HTR-8/SVneo (cell line): ENCODE results near the gene TCEAL4.

Experiments
- DNase-seq: peaks from one replicate; pipeline ENCODE4 v3.0.0; 2011; ENCODE audit warnings: low spot score, mixed read lengths; ENCODE audit not compliant: insufficient read length
- FAIRE-seq: peaks from 2 replicates; lab custom pipeline; 2011; peaks lifted over from hg19 to GRCh38; lab: Jason Lieb, UNC

Gene TCEAL4

DNA sequence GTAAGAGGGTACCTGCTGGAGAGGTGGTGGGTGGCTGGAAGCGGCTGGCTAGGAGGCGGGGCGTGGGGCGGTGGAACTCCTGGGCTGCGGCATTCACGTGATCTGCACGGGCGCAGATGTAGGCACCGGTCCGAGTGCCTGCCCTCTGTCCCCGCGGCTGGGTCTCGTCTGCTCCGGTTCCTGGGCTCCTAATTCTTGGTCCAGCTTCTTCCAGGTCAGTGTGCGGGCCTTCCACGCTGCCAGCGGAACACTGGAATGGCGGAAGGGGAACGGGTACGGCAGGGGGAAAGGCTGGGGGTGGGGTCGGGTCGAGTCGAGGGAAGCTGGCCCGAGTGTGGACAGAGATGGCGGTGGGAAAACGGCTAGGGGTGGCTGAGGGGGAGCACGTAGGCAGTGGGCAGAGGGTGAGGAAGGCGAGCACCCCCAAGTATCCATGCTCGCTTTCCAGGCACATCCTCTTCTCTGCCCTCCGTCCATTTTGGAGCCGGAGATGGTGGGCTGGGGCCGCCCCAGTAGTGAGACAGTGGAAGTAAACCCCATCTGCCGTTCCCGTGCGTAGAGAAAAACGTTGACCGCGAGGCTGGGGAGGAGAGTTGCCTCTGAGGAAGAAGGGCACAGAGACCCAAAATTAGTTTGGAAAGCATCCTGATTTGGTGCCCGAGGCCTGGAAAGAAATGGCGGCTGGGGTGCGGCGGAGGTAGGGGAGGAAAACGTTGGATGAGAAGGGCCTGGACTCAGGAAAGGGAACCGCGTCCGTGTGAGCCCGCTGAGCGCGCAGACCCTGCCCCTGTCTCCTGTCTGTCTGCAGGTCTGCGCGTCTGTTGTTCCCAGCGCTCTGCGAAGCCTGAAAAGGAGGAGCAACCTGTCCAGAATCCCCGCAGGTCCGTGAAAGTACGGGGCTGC, at the start of gene TCEAL4:
TCEAL4 (plus strand) TSS at position 105 of the 903 bp plus-strand sequence. CDS start 1,161 bp downstream, outside the sequence.
- FAIRE-seq, result no peak
- DNase-seq, result no peak

DNA sequence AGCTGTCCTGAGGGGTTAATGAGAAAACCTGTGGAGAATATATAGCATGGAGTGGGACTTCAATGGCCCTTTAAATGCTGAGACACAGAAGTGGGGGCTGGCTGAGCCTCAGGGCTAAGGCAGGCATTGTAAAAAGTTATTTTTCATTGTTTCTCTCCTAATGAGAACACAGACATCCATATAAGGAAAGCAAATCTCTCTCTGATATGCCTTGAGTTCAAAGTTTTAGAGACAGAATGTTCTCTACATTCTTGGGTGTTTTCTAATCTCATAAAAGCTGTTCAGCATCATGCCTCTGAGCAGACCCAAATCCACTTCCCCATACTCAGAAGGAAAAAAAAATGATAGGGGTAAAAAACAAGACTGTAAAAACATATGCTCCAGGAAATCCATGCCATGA, 49.2 kb upstream of the TCEAL4 start:
- no peak for DNase-seq
- no peak for FAIRE-seq

DNA sequence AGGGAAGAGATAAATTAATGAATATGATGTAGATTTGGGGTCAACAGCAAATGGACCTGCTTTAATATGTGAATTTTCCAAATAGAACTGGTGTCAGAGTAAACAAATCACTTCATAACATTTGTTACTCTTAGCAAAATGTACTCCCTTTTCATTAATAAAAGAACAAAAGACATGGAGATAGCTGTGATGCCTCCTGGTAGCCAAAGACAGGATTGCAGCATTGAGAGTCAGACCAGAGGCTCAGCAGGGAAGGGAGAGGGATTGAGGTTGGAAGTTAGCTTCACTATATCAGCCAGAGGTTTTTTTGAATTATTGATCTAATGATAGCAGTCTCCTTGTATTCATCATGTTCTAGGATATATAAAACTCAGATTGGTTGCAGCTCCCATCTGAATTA, 48.6 kb upstream of the TCEAL4 start:
- FAIRE-seq, result no peak

DNA sequence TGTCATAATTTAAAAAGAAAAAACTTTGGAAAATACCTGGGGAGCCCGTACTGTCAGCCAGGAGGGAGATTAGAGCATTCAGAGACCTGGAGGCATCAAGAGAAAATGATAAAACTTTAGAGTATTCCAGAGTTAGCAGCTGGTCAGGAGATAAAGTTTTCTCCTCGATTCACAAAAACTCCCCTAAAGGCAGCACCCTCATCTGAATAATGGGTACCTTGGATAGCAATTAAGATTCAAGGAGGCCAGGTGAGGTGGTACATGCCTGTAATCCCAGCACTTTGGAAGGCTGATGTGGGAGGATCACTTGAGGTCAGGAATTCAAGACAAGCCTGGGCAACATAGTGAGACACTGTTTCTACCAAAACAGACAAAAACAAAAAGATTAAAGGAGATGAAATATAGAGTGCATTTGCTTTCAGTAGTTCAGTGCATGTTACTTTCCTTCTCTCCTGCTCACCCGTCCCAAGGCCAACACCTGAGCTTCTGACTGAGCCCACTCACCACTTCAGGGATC, 47.4 kb upstream of the TCEAL4 start:
- DNase-seq, result no peak
- FAIRE-seq, result no peak

More for the DNA sequence above, 48.6 kb upstream of the TCEAL4 start:
- no peak for DNase-seq

DNA sequence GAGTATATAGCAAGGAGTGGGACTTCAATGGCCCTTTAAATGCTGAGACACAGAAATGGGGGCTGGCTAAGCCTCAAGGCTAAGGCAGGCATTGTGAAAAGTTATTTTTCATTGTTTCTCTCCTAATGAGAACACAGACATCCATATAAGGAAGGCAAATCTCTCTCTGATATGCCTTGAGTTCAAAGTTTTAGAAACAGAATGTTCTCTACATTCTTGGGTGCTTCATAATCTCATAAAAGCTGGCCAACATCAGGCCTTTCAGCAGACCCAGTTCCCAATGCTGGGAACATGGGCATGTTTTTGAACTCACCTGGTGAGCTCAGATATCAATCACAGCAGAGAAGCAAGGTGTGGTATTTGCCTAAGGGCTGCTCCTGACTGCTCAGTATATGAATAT, 46.6 kb upstream of the TCEAL4 start:
- DNase-seq, result no peak

DNA sequence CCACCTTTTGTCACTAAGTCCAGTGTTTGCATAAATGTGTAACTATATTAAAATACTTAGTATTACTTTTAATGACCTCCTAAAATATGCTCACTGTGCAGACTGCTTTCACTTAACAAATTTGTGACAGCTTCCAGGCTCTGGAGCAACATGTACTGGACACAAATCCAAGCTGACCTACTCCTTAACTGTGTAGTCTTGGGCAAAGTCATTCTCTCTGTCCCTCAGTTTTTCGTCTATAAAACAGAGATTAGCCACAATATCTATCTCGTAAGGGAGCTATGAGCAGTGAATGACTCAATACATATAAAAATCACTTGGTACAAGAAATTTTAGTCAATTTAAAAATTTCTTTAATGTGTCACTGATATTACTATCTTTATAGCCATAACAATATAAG, 45.6 kb upstream of the TCEAL4 start:
- FAIRE-seq, result no peak
- no peak for DNase-seq

More for the DNA sequence above, 46.6 kb upstream of the TCEAL4 start:
- FAIRE-seq, result no peak

DNA sequence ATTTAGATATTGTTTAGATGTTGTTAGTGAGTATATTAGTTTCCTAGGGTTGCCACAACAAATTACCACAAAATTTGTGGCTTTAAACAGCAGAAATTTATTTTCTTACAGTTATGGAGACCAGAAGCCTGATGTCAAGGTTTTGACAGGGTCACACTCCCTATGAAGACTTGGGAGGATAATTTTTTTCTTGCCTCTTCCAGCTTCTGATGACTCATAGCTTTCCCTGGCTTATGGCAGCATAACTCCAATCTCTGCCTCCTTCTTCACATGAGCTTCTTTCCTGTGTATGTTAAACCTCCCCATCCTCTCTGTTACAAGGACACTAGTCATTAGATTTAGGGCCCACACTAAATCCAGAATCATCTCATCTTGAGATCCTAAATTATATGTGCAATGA, 45.2 kb upstream of the TCEAL4 start:
- FAIRE-seq (no peak), DNase-seq (no peak)

DNA sequence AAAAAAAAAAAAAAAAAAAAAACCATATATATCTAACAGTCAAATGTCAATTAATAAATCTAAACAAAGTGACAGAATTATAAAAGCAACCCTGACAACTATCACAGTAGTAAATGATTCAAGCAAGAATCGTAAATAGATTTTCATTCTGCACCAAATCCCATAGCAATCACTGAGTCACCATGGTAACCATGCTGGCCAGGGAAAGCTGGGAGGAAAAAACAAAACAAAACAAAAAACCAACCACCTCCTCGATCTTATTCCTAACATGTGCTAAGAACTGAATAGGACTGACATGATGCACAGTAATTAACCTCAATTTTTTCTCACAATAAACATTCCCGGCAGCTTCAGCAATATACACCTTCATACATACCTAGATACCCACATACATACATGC, 35.4 kb upstream of the TCEAL4 start:
- FAIRE-seq (no peak), DNase-seq (no peak)

DNA sequence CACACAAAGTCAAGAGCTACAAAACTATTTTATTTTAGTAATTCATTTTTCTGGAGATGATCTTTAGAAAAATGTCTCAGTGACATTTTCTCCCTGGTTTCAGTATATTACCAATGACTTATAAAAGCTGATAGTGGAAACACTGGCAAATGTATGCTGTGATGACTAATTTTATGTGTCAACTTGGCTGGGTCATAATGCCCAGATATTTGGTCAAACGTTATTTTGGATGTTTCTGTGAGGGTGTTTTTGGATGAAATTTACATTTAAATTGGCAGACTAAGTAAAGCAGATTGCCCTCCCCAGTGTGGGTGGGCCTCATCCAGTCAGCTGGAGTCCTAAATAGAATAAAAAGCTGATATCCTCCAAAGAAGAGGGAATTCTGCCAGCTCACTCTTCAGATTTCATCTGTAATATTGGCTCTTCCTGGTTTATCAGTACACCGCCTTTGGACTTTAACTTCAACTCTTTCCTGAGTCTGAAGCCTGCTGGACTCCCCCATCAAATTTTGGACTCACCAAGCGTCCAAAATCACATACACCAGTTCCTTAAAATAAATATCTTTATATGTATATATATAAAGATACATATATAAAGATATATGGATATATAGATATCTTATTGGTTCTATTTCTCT, 34.8 kb upstream of the TCEAL4 start:
- FAIRE-seq (no peak), DNase-seq (no peak)

DNA sequence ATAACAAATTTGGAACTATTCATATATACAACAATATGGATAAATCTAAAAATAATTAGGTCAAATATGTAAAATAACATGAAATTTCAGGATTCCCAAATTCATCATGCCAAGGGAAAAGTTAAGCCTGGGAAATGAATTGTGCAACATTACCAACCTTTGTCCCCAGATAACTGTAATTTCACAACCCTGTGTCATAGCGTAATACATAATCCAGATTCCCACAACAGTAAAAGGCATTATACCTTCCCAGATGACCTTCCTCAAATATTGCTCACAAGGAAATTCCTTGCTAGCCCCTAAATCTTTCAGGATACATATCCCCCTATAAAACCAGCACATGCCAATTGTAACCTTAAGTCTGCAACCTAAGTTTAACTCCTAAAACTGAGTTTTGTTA, 33.1 kb upstream of the TCEAL4 start:
- DNase-seq (no peak), FAIRE-seq (no peak)

DNA sequence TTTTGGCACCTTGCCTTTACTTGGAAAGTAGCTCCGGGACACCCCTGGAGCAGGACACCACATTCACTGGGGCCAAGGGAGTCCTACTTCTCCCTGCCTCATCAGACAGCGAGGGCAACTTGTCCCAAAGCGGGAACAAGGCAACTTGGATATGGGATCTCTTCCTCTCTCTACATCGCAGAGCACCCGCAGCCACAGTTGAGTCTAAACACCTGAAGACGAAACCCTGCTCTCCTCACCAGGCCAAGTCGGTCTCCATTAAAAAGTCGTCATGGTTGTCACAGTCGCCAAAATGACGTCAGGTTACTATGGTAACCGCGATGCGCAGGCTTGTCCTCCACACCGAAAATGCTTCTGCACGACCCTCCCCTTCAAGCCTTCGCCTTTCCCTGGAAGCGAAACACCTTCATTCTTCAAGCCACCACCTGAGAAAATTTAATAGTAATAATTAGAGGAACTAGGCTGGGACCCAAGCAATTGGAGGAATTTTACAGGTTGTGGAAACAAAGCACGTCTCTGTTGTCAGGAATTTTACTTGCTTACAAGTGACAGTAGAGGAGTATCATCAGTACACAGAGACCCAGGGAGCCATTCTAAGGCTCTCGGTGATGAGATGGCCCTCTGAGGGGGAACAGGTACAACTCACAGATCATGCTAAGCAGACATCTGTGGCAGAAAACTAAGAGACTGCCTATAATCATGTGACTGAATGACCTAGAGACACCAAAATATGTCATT, 30.5 kb upstream of the TCEAL4 start:
- FAIRE-seq (no peak), DNase-seq (peak; percentile 26)

DNA sequence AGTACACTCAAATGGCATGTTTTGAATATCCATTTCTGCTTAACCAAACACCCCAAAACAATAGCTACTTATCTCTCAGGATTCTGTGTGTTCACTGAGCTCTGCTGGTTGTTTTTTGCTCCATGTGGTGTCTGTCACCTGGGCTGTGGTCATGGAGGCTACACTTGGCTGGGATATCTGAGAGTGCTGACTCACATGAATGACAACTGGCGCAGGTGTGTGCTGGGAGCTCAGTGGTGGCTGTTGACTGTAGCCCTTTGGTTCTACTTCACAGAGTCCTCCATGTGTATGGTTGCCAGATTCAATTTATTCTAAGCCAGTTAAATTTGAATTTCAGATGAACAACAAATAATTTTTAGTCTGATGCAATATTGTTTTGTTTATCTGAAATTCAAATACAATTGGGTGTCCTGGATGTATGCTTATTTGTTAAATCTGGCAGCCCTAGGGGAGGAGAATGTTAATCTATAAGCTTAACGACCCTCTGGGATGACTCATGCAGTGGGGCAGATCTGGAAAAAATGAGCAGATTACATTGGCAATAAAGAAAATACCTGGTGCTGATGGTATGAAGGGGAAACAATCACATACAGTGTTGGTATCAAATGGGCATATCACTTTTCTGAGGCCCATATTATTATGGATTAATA, 28.2 kb upstream of the TCEAL4 start:
- DNase-seq, result no peak
- no peak for FAIRE-seq

DNA sequence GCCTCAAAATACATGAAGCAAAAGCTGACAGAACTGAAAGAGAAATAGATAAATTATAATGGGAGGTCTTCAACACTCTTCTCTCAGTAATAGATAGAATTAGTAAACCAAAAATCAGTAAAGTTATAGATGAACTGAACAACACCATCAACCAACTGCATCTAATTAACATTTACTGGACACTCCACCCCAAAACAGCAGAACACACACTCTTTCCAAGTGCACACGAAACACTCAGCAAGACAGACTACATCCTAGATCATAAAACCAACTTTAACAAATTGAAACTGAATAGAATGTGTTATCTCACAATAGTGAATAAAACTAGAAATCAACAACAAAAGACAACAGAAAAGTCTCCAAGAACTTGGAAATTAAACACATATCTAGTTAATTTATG, 25.1 kb upstream of the TCEAL4 start:
- FAIRE-seq (no peak), DNase-seq (no peak)

DNA sequence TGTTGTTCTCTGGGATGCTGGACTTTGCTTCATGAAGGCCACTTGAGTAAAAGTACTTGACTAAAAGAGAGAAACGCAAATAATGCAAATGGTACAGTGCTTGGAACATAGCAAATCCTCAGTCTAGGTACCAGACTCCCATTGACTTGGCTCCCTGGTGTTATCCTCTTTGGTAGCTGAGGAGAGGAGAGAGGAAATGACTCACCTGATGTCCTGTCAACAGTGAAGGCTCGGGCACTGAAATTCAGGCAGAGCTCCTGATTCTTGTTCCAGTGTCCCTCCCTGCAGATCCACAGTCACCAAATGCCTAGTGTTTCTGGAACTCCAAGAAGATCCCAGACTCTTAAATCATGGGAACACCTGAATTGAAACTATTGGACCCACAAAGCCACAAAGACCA, 22.5 kb upstream of the TCEAL4 start:
- FAIRE-seq (no peak), DNase-seq (no peak)

DNA sequence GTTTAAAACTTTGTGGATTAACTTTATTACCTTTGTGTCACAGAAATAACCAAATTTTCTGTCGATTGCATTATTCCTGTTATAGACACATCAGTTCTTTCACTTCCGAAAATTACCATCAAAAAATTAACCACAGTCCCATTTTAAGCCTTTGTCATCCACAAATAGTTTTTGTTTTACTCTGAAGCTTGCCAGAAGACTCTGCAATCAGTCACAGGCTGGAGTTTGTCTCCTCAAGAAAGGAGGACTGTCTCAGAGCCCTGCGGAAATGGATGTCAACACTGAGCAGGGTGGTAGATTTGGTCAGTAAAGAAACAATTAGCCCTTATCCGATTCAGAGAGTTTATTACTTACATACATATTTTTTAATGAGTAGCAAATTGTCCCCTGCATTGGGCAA, 20.1 kb upstream of the TCEAL4 start:
- FAIRE-seq, result no peak
- DNase-seq, result no peak

DNA sequence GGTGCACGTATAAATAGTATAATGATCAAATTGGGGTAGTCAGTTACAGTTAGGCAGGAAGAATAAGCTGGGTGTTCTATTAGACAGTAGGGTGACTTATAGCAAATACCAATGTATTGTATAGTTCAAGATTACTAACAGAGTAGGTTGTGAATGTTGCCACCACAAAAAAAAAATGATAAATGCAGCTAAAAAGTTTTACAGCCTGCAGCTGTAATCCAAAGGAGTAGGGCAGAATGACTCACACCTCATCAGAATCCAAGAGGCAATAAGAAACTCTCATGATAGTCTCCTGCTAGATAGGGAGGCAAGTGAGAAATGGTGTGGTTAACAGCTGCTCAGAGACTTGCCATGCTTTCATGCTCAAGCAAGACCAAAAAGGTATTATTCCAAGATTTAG, 19.6 kb upstream of the TCEAL4 start:
- DNase-seq, result no peak
- no peak for FAIRE-seq

DNA sequence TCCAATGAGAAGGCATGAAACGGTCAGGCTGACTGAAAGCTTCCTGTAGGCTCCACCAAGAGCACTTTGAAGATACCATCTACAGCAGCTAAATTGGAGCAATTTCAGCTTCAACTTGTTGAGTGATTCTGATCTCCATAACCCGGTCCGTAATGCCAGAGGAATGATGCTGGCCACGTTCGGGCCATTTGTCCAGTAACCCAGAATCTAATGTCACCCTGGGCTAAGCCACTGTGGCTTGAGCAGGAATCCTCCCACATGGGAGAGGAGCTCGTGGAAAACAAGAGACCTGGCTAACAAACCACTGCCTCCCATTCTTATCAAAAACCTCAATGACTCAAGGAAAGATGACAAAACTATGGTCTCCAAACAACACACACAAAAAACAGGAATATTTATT, 14.2 kb upstream of the TCEAL4 start:
- DNase-seq, result no peak
- FAIRE-seq, result no peak

DNA sequence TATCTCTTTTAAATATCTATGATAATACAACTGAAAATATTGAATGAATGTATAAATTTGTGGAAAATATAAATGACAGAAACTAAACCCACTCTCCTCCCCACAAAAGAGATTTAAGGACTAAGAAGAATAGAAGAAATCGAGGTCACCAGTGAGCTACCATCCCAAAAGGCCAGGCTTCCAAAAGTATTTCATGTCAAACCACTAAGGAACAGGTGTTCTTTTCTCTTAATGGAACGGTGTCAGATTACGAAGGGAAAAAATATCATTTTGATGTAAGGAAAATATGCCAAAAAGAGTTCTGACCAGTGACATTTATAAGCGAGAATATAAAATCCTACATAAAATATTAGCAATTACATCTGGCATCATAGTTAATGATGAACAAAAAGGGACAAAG, 13.6 kb upstream of the TCEAL4 start:
- DNase-seq, result no peak
- FAIRE-seq, result no peak

DNA sequence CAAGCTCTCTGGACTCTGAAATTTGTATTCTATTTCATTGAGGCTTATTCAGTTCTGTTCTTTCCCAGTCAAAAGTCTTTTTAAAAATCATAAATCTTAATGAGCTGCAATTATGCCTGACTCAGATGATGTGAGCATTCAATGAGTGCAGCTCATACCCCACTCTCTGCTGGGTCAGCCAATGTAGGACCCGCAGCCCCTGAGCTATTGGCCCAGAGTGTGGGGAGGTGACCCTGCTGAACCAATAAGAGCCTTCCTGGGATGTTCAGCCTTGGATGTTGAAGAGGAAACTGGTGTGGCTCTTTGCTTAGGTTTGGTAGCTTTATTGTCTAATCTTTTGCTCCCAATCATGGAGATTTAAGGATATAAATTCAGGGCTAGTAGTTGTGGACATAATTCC, 12.1 kb upstream of the TCEAL4 start:
- DNase-seq, result no peak
- no peak for FAIRE-seq

DNA sequence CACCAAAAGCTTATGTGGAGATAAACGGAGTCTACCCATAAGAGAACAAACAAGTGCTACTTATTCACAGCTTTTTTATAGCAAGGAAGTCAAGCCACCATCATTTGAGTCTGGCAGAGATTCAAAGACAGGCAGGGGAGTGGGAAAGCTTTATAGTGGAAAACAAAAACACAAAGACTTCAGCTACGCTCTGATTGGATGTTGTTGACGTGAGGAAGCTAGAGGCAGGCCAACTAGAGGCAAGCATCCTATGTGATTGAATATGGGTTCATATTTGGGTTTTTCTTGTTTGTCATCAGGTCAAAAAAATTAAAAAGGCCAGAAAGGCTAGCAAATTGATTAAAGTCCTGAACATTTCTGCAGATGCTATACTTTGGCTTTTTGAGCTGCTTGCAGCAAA, 719 bp upstream of the TCEAL4 start:
- FAIRE-seq (no peak), DNase-seq (no peak)
